Measurements from ENCODE around the gene TTC14.

Gene TTC14

GRCh38 chr3:180633722-180634121, 31.8 kb downstream of the TTC14 start:
- DNase-seq (ENCODE audit: low spot score), result no peak

GRCh38 chr3:180640987-180641386, 39.0 kb downstream of the TTC14 start:
- DNase-seq (ENCODE audit: low spot score), result no peak

- no peak for DNase-seq (ENCODE audit: low spot score)
Observed at GRCh38 chr3:180646187-180646790, 44.3 kb downstream of the TTC14 start.

DNA sequence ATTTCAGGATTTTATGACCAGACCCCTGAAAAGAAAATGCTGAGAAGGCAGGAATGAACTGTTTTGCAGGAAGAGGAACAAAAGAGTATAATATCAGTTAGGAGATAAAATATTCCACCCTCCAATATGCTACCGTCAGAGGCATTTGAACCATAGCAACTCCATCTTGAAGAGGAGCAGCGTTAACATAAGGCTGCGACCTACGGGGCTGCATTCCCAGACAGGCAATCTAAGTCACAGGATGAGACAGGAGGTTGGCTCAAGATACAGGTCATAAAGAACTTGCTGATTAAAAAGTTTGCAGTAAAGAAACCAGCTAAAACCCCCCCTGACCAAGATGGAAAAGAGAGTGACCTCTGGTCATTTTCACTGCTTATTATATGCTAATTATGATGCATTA, 54.4 kb downstream of the TTC14 start:
- no peak for DNase-seq (ENCODE audit: low spot score)

DNA sequence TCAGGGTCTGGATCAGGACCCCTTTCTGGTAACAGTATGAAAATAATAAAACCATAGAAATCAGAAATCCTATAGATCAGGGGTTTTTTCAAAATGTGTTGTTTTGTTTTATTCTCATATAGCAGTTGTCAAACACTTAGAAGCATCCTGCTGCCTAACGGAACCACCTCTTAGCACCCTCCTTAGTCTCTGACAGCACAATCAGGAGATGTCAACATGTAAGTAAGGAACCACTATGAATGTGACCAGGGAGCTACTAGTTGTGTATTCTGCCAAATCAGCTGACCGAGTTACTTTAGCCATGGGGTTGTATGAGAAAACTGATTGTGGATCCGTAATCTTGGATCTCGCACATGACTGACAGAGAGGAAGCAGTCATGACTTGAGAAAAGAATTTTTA, 55.1 kb downstream of the TTC14 start:
- no peak for DNase-seq (ENCODE audit: low spot score)

Measured in hepatic stellate cell (primary cell).